ENCODE measurements around the gene APOF. TPM values are rescaled to one million over a fixed set of nuclear protein-coding genes. Genes with fewer than 3 reads are reported as not detected.

The APOF gene
- total and polyA plus RNA-seq, 2 of the 13 experiments (the other 11 are each of a cell fraction or from before 2014, with no cell fraction given): 3.3 to 23.9 TPM

DNA sequence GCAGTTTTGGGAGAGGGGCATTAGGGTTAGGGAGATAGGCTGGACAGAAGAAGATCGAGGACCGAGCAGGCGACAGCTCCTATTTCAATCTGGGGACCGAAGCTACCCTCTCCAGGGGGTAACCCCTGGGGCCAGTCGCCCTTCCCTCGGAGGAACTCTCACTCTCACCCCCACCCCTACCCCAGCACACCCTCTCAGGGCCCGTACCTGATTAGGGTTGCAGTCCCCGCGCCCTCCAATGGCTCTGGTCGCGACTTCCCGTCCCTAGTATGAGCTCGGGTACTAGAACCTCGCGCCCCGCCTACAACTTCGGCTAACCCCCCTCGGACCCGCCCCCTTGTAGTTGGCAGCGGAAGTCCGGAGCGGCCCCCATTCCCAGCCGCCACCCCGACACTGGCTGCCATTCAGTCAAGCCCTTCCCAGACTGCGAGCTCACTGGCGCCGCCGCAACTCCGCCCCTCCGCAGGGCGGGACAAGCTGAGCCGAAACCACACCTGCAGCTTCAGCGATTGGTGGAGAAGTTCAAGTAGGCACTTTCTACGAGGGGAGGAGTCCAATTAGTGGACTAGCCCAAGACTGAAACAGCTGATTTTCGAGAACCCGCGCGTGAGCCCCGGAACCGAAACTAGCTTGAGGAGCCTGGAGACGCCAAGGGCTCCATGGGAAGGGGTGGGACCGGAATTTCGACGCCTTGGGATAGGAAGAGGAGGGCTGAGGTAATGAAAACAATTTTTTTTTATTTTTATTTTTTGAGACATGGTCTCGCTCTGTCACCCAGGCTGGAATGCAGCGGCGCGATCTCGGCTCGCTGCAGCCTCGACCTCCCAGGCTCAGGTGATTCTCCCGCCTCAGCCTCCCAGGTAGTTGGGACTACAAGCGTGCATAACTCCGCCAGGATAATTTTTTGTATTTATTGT, 2.5 kb downstream of the APOF start, which contains the start of gene STAT2 (continued):
- TF ChIP-seq CREB1 (IDR thresholded peaks at IDR 0.05): peak; percentile 58
- TF ChIP-seq CREB1 (CRISPR knock-in tag; IDR thresholded peaks at IDR 0.05): peak; percentile 76
- TF ChIP-seq ZNF83 (CRISPR knock-in tag; IDR thresholded peaks at IDR 0.05; ENCODE audit: borderline replicate concordance): 0 out of 2 replicates have a peak, but pooled peaks have one; percentile 43
- peak; percentile 79 for TF ChIP-seq CREM (IDR thresholded peaks at IDR 0.05)
- TF ChIP-seq CREM (CRISPR knock-in tag; IDR thresholded peaks at IDR 0.05): no peak
- peak; percentile 42 for TF ChIP-seq CHD2 (IDR thresholded peaks at IDR 0.05; ENCODE audit: low read depth, low read length)
- TF ChIP-seq, protein P1, sequence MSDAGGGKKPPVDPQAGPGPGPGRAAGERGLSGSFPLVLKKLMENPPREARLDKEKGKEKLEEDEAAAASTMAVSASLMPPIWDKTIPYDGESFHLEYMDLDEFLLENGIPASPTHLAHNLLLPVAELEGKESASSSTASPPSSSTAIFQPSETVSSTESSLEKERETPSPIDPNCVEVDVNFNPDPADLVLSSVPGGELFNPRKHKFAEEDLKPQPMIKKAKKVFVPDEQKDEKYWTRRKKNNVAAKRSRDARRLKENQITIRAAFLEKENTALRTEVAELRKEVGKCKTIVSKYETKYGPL (CRISPR knock-in tag; IDR thresholded peaks at IDR 0.05): 0 out of 2 replicates have a peak, but pooled peaks have one; percentile 5
- peak; percentile 27; the same call in 1 of the 2 replicates for TF ChIP-seq KDM3A (CRISPR knock-in tag; IDR thresholded peaks at IDR 0.05; ENCODE audit: low read depth)
- TF ChIP-seq, protein P2, sequence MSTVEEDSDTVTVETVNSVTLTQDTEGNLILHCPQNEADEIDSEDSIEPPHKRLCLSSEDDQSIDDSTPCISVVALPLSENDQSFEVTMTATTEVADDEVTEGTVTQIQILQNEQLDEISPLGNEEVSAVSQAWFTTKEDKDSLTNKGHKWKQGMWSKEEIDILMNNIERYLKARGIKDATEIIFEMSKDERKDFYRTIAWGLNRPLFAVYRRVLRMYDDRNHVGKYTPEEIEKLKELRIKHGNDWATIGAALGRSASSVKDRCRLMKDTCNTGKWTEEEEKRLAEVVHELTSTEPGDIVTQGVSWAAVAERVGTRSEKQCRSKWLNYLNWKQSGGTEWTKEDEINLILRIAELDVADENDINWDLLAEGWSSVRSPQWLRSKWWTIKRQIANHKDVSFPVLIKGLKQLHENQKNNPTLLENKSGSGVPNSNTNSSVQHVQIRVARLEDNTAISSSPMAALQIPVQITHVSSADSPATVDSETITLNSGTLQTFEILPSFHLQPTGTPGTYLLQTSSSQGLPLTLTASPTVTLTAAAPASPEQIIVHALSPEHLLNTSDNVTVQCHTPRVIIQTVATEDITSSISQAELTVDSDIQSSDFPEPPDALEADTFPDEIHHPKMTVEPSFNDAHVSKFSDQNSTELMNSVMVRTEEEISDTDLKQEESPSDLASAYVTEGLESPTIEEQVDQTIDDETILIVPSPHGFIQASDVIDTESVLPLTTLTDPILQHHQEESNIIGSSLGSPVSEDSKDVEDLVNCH (CRISPR knock-in tag; IDR thresholded peaks at IDR 0.05): peak; percentile 5; the same call in 1 of the 2 replicates
- TF ChIP-seq CEBPG (CRISPR knock-in tag; IDR thresholded peaks at IDR 0.05): 0 out of 2 replicates have a peak, but pooled peaks have one; percentile 17
- TF ChIP-seq NFYC (CRISPR knock-in tag; IDR thresholded peaks at IDR 0.05): peak; percentile 90
- TF ChIP-seq GFI1 (CRISPR knock-in tag; IDR thresholded peaks at IDR 0.05; ENCODE audit: borderline replicate concordance): 0 out of 2 replicates have a peak, but pooled peaks have one; percentile 26
- peak; percentile 40; the same call in 1 of the 2 replicates for TF ChIP-seq CBFB (CRISPR knock-in tag; IDR thresholded peaks at IDR 0.05)
- TF ChIP-seq HNRNPK (IDR thresholded peaks at IDR 0.05; ENCODE audit: low read depth, low read length, poor library complexity, severe bottlenecking): peak; percentile 18
- peak; percentile 29; the same call in 1 of the 2 replicates for TF ChIP-seq ZNF609 (CRISPR knock-in tag; IDR thresholded peaks at IDR 0.05; ENCODE audit: borderline replicate concordance)
- TF ChIP-seq, protein P3, sequence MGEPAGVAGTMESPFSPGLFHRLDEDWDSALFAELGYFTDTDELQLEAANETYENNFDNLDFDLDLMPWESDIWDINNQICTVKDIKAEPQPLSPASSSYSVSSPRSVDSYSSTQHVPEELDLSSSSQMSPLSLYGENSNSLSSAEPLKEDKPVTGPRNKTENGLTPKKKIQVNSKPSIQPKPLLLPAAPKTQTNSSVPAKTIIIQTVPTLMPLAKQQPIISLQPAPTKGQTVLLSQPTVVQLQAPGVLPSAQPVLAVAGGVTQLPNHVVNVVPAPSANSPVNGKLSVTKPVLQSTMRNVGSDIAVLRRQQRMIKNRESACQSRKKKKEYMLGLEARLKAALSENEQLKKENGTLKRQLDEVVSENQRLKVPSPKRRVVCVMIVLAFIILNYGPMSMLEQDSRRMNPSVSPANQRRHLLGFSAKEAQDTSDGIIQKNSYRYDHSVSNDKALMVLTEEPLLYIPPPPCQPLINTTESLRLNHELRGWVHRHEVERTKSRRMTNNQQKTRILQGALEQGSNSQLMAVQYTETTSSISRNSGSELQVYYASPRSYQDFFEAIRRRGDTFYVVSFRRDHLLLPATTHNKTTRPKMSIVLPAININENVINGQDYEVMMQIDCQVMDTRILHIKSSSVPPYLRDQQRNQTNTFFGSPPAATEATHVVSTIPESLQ (CRISPR knock-in tag; conservative IDR thresholded peaks at IDR 0.05): 0 out of 2 replicates have a peak, but pooled peaks have one; percentile 63
- no peak for TF ChIP-seq ZNF674 (CRISPR knock-in tag; IDR thresholded peaks at IDR 0.05; ENCODE audit: low read depth)
